H4 (cell line): Measurements from ENCODE around the gene PDZD8. TPM values are rescaled to one million over a fixed set of nuclear protein-coding genes. Genes with fewer than 3 reads are reported as not detected.

Experiments used
- total RNA-seq: library from RNA; depleted of rRNA; stranded (reverse); fragments of >200 nt; shearing (Covaris generic); gene quantifications from 2 replicates; pipeline ENCODE4 v1.2.3, GENCODE V29; 2014; rRNA removed

PDZD8 gene
- total RNA-seq, 1 experiment from 2014 or later = 11.0 TPM

Other genes with a start within 250 kb of the PDZD8 start
- not detected in 2 replicates for gene VAX1, start 237.2 kb downstream of the PDZD8 start, total RNA-seq
- gene KCNK18, start 178.0 kb downstream of the PDZD8 start, total RNA-seq = not detected in 2 replicates
- gene SLC18A2, start 134.3 kb downstream of the PDZD8 start, total RNA-seq = 0.02 TPM in 1 of 2 replicates, not detected in the other
- not detected in 2 replicates for gene EMX2, start 167.3 kb upstream of the PDZD8 start, total RNA-seq